IPS DF 4.7 (cell line): ENCODE data around the gene BRINP2.
"Not testable (repeated sequence)": the region's sequence is repeated elsewhere in the genome, so short reads cannot be mapped to it uniquely, and the experiment has no call there.

ENCODE experiments used
- DNase-seq: peaks from one replicate; pipeline ENCODE4 v3.0.0-alpha.2; 2013; ENCODE audit warnings: low spot score; ENCODE audit errors: extremely low read depth

The BRINP2 gene

GRCh38 chr1:177315261-177315660 lies 144.5 kb downstream of the BRINP2 start:
- DNase-seq = no peak

GRCh38 chr1:177315761-177316160 lies 145.0 kb downstream of the BRINP2 start:
- no peak for DNase-seq

- not testable (repeated sequence) for DNase-seq
These were observed 150.7 kb downstream of the BRINP2 start for GRCh38 chr1:177321434-177321833.

GRCh38 chr1:177328251-177328650 lies 157.5 kb downstream of the BRINP2 start:
- DNase-seq = no peak

- DNase-seq = no peak
These were observed 159.1 kb downstream of the BRINP2 start for GRCh38 chr1:177329871-177330270.
